GM23248 (cell line): Measurements from ENCODE around the gene SLC8A2. TPM values are rescaled to one million over a fixed set of nuclear protein-coding genes. Genes with fewer than 3 reads are reported as not detected.

Experiments
- DNase-seq: peaks from one replicate; pipeline ENCODE4 v3.0.0-alpha.2; 2015
- H2AFZ ChIP-seq: fragments of 200-600 bp; sonication (generic); 2 replicates; pipeline ENCODE4 v1.6.1; 2016; ENCODE audit warnings: antibody characterized with exemption
- H3F3A ChIP-seq: fragments of 200-600 bp; sonication (generic); 2 replicates; pipeline ENCODE4 v1.6.1; 2016; ENCODE audit warnings: mild to moderate bottlenecking, antibody characterized with exemption, mixed run types; ENCODE audit not compliant: insufficient read depth
- H3K27ac ChIP-seq: fragments of 200-600 bp; sonication (generic); 2 replicates; pipeline ENCODE4 v1.5.1; 2016; ENCODE audit warnings: mild to moderate bottlenecking
- H3K27me3 ChIP-seq: fragments of 200-600 bp; sonication (generic); replicated peaks from 2 replicates; pipeline ENCODE4 v1.6.1; 2016; ENCODE audit warnings: mild to moderate bottlenecking; ENCODE audit not compliant: insufficient read depth
- H3K36me3 ChIP-seq: fragments of 200-600 bp; sonication (generic); 2 replicates; pipeline ENCODE4 v1.6.1; 2016; ENCODE audit warnings: low read depth, mild to moderate bottlenecking
- H3K4me1 ChIP-seq: fragments of 200-600 bp; sonication (generic); 2 replicates; pipeline ENCODE4 v1.6.1; 2016; ENCODE audit warnings: mild to moderate bottlenecking; ENCODE audit not compliant: insufficient read depth
- H3K4me2 ChIP-seq: fragments of 200-600 bp; sonication (generic); one replicate; pipeline ENCODE4 v1.6.1; 2016; ENCODE audit warnings: mild to moderate bottlenecking; ENCODE audit not compliant: unreplicated experiment
- H3K4me3 ChIP-seq: fragments of 200-600 bp; sonication (generic); 2 replicates; pipeline ENCODE4 v1.5.1; 2016; ENCODE audit warnings: mild to moderate bottlenecking
- H3K79me2 ChIP-seq: fragments of 200-600 bp; sonication (generic); 2 replicates; pipeline ENCODE4 v1.6.1; 2016; ENCODE audit warnings: mild to moderate bottlenecking; ENCODE audit not compliant: insufficient read depth
- H3K9ac ChIP-seq: fragments of 200-600 bp; sonication (generic); 2 replicates; pipeline ENCODE4 v1.6.1; 2016; ENCODE audit warnings: mild to moderate bottlenecking
- H3K9me2 ChIP-seq: fragments of 200-600 bp; sonication (generic); 2 replicates; pipeline ENCODE4 v1.6.1; 2016; ENCODE audit warnings: mixed run types, mild to moderate bottlenecking, moderate library complexity; ENCODE audit not compliant: insufficient read depth
- H3K9me3 ChIP-seq: fragments of 200-600 bp; sonication (generic); one replicate; pipeline ENCODE4 v1.6.1; 2017; ENCODE audit warnings: low read depth
- H4K20me1 ChIP-seq: fragments of 200-600 bp; sonication (generic); 2 replicates; pipeline ENCODE4 v1.6.0; 2016; ENCODE audit not compliant: insufficient read depth
- EZH2 ChIP-seq: fragments of 200-600 bp; sonication (generic); IDR thresholded peaks from 2 replicates; pipeline ENCODE4 v1.6.1; 2018; ENCODE audit warnings: antibody characterized with exemption, mild to moderate bottlenecking; ENCODE audit not compliant: insufficient read depth, poor library complexity, severe bottlenecking
- EZH2phosphoT487 ChIP-seq: fragments of 200-600 bp; sonication (generic); IDR thresholded peaks from 2 replicates; pipeline ENCODE4 v1.6.1; 2018; ENCODE audit warnings: antibody characterized with exemption, moderate library complexity, mild to moderate bottlenecking, low read depth; ENCODE audit not compliant: insufficient read depth
- WGBS, 2 experiments: methylation state at CpG; one replicate each; pipeline ENCODE4 v1.1.6; 2015 to 2017; ENCODE audit warnings: low lambda C conversion rate in 2 of 2, low coverage in 1 of 2; ENCODE audit errors: missing lambda C conversion rate in 2 of 2; 5-methylcytosine and 5-hydroxymethylcytosine counted together
- in situ Hi-C: fragments of 300-500 bp; cut with MboI; formaldehyde crosslinking; loops from 2 replicates; pipeline ENCODE4 v1.15.0; 2020
- polyA plus RNA-seq: library from polyadenylated mRNA; unstranded; fragments of >200 nt; fragmentation: Nextera tagmentation; extraction: Ambion mirVana; gene quantifications from 2 replicates; pipeline ENCODE4 v1.2.1, GENCODE V29; 2016
- total RNA-seq: library from RNA; depleted of rRNA; stranded (reverse); fragments of >200 nt; shearing (Covaris generic); gene quantifications from 2 replicates; pipeline ENCODE4 v1.2.3, GENCODE V29; 2014

The SLC8A2 gene
- total and polyA plus RNA-seq, 2 experiments from 2014 or later = not detected

GRCh38 chr19:47423203-47423882 is 48.4 kb downstream of the SLC8A2 start:
- Histone ChIP-seq H3K9ac (no peak overlapping the region), H3K4me1 (peaks cover 10% of the 10 kb centered on the region; the same call in 1 of the 2 replicates), H4K20me1 (no peaks in the 10 kb centered on the region), H3K27ac (no peak overlapping the region), H2AFZ (no peak overlapping the region), H3K36me3 (no peaks in the 10 kb centered on the region), H3K9me2 (no peaks in the 10 kb centered on the region), H3K27me3 (peaks cover 40% of the 10 kb centered on the region), H3K4me2 (no peak overlapping the region), H3K79me2 (0 out of 2 replicates have a peak, but pooled peaks cover 4% of the 10 kb centered on the region), H3K9me3 (no peaks in the 10 kb centered on the region), H3F3A (peaks cover 4% of the 10 kb centered on the region), H3K4me3 (no peak overlapping the region)
- no peak for DNase-seq
- WGBS, 2 experiments = 9 to 10% methylated on average over 11 to 19 of the region's 19 CpGs
- no peak for TF ChIP-seq EZH2
- peak; percentile 44; the same call in 1 of the 2 replicates for TF ChIP-seq EZH2phosphoT487
- in situ Hi-C loops = no loop called here

GRCh38 chr19:47422417-47423163 is 49.1 kb downstream of the SLC8A2 start:
- 7 to 43% methylated on average over 1 of the region's 1 CpG for WGBS, 2 experiments
- H3K9me2 ChIP-seq = no peaks in the 10 kb centered on the region
- no peak overlapping the region for H3K27ac ChIP-seq
- H3K27me3 ChIP-seq = peaks cover 40% of the 10 kb centered on the region
- 0 out of 2 replicates have a peak, but pooled peaks cover 6% of the 10 kb centered on the region for H3K79me2 ChIP-seq
- H2AFZ ChIP-seq = no peak overlapping the region
- H3K9ac ChIP-seq = no peak overlapping the region
- no peak overlapping the region for H3K4me2 ChIP-seq
- in situ Hi-C loops = no loop called here
- H3F3A ChIP-seq = peaks cover under 1% of the 10 kb centered on the region; the same call in 1 of the 2 replicates
- H3K9me3 ChIP-seq = no peaks in the 10 kb centered on the region
- no peak for DNase-seq
- TF ChIP-seq EZH2phosphoT487 (no peak), EZH2 (no peak)
- H4K20me1 ChIP-seq = no peaks in the 10 kb centered on the region
- 0 out of 2 replicates have a peak overlapping the region, but pooled peaks have one; percentile 19 for H3K4me3 ChIP-seq
- peaks cover 6% of the 10 kb centered on the region; the same call in 1 of the 2 replicates for H3K4me1 ChIP-seq
- H3K36me3 ChIP-seq = no peaks in the 10 kb centered on the region

- no peaks in the 10 kb centered on the region for H3K36me3 ChIP-seq
- peak overlapping the region; percentile 19; the same call in 1 of the 2 replicates for H3K4me3 ChIP-seq
- H3K79me2 ChIP-seq = 0 out of 2 replicates have a peak, but pooled peaks cover 6% of the 10 kb centered on the region
- WGBS, 2 experiments = 5 to 6% methylated on average over 9 to 31 of the region's 31 CpGs
- peak; percentile 52 for DNase-seq
- no peaks in the 10 kb centered on the region for H4K20me1 ChIP-seq
- in situ Hi-C loops = no loop called here
- H3K9me3 ChIP-seq = no peaks in the 10 kb centered on the region
- H3K9ac ChIP-seq = no peak overlapping the region
- TF ChIP-seq EZH2 (no peak), EZH2phosphoT487 (no peak; the same call in 1 of the 2 replicates)
- peaks cover 40% of the 10 kb centered on the region for H3K27me3 ChIP-seq
- no peak overlapping the region for H3K27ac ChIP-seq
- peak overlapping the region; percentile 24 for H3K4me2 ChIP-seq
- no peak overlapping the region for H2AFZ ChIP-seq
- no peaks in the 10 kb centered on the region for H3K9me2 ChIP-seq
- H3K4me1 ChIP-seq = peaks cover 4% of the 10 kb centered on the region; the same call in 1 of the 2 replicates
- no peaks in the 10 kb centered on the region for H3F3A ChIP-seq
Observed at GRCh38 chr19:47421844-47422395, 49.8 kb downstream of the SLC8A2 start.

- Histone ChIP-seq H3K27me3 (peaks cover 40% of the 10 kb centered on the region), H3K4me2 (peak overlapping the region; percentile 24), H3K79me2 (0 out of 2 replicates have a peak, but pooled peaks cover 6% of the 10 kb centered on the region), H2AFZ (no peak overlapping the region), H3K4me3 (no peak overlapping the region), H3K9ac (no peak overlapping the region), H3K4me1 (peaks cover 4% of the 10 kb centered on the region; the same call in 1 of the 2 replicates), H3K9me2 (no peaks in the 10 kb centered on the region), H3K9me3 (no peaks in the 10 kb centered on the region), H4K20me1 (no peaks in the 10 kb centered on the region), H3F3A (no peaks in the 10 kb centered on the region), H3K27ac (no peak overlapping the region), H3K36me3 (no peaks in the 10 kb centered on the region)
- no peak for DNase-seq
- 23 to 24% methylated on average over 11 to 16 of the region's 16 CpGs for WGBS, 2 experiments
- in situ Hi-C loops = no loop called here
- TF ChIP-seq EZH2 = no peak
- peak; percentile 63; the same call in 1 of the 2 replicates for TF ChIP-seq EZH2phosphoT487
Observed at GRCh38 chr19:47421244-47421786, 50.4 kb downstream of the SLC8A2 start.
